NCI-H2196 treated with DMSO at 0.1 percent for 48 hours (cell line): ENCODE results near the gene GNAI2.
"Not testable (repeated sequence)": the region's sequence is repeated elsewhere in the genome, so short reads cannot be mapped to it uniquely, and the experiment has no call there.

ENCODE experiments used
- DNase-seq: peaks from one replicate; lab custom pipeline; 2025; ENCODE audit not compliant: unreplicated experiment; lab: John Stamatoyannopoulos, UW

GNAI2 gene

GRCh38 chr3:50204804-50205412 is 31.1 kb upstream of the GNAI2 start, which contains the start of gene SLC38A3:
TSS of gene SLC38A3 (plus strand) at chr3:50205271. CDS start at chr3:50214200, 8,929 bp downstream.
- no peak for DNase-seq

GRCh38 chr3:50205413-50206276 is 30.4 kb upstream of the GNAI2 start:
- peak; percentile 21 for DNase-seq

- DNase-seq = no peak
Measured at GRCh38 chr3:50207359-50208042, 28.5 kb upstream of the GNAI2 start.

DNA sequence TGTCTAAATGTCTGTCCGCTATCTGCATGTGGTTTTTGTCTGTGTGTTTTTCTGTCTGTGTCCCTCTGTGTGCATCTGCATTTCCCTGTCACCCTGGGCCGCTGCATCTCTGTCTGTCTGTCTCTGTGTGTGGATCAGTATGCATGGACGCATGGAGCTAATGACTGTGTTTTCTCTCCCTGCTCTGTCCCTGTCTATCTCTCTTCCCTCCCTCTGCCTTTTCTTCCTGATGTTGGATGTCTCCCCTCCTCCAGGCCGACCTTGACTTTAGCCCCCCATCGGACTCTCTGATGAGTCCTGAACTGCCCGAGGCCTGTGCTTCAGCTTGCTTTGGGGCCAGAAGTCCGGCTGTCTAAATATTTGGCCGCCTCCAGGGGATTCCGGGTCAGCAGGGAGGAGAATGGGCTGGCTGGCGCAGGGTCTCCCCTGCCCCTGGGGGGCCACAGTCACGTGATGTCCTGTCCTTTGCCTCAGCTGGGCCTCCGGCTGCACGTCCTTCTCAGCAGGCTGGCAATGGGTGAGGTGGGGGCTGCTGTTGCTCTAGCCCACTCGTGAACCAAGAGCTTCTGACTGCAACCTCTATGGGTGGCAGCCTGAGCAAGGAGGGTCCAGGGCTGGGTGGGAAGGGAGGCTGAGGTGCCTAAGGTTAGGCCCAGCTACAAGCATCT is 27.2 kb upstream of the GNAI2 start:
- DNase-seq = no peak

- DNase-seq = no peak
Measured at GRCh38 chr3:50210176-50210509, 25.9 kb upstream of the GNAI2 start.

- DNase-seq = no peak
Measured at GRCh38 chr3:50210510-50211367, 25.3 kb upstream of the GNAI2 start.

- DNase-seq = not testable (repeated sequence)
Measured at GRCh38 chr3:50211368-50211717, 24.7 kb upstream of the GNAI2 start.

- DNase-seq = no peak
Measured at GRCh38 chr3:50211930-50212329, 24.1 kb upstream of the GNAI2 start.

GRCh38 chr3:50212502-50212901 is 23.5 kb upstream of the GNAI2 start:
- DNase-seq = no peak

- DNase-seq = no peak
Measured at GRCh38 chr3:50212971-50213370, 23.0 kb upstream of the GNAI2 start.

GRCh38 chr3:50213373-50213772 is 22.6 kb upstream of the GNAI2 start:
- no peak for DNase-seq

- DNase-seq = no peak
Measured at GRCh38 chr3:50214824-50215223, 21.2 kb upstream of the GNAI2 start.

DNA sequence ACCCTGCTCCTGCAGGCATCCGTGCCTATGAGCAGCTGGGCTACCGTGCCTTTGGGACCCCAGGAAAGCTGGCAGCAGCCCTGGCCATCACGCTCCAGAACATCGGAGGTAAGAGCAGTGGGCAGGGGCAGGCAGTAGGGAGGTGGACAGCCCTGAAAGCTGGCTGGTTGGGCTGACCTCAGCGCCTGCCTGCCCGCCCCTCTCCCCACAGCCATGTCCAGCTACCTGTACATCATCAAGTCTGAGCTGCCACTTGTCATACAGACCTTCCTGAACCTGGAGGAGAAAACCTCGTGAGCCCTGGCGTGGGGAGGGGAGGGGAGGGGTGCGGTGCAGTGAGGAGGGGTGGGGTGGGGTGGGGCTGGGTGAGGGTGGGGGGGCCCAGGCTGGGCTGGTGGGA is 20.5 kb upstream of the GNAI2 start:
- DNase-seq = no peak

DNA sequence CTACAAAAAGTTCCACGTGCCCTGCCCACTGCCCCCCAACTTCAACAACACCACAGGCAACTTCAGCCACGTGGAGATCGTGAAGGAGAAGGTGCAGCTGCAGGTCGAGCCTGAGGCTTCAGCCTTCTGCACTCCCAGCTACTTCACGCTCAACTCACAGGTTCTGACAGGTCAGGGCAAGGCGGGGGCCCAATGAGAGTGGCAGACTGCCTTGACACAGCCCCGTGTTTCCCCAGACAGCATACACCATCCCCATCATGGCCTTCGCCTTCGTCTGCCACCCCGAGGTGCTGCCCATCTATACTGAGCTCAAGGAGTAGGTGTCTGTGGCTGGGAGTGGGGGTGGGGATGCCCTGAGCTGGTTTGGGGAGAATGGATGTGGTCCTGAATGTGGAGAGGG is 18.3 kb upstream of the GNAI2 start:
- DNase-seq = no peak

GRCh38 chr3:50218448-50218847 is 17.6 kb upstream of the GNAI2 start:
- DNase-seq = no peak

DNA sequence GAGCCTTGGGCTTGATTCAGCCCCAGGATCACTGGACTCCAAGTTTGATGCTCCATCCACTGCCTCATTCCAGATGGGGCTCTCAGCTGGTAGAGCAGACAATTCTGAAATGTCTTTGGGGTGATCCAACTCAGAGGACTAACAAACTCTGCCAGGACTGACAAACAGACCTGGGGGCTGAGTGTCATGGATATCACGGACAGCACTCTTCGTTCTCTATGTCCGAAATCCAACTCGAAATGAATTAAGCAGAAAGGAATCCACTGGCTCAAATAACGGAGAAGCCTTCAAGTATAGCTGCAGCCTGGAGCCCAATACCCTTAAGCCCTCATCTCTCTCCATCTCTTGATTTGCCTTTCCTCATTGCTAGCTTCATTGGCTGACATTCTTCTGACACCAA is 16.7 kb upstream of the GNAI2 start:
- no peak for DNase-seq

DNA sequence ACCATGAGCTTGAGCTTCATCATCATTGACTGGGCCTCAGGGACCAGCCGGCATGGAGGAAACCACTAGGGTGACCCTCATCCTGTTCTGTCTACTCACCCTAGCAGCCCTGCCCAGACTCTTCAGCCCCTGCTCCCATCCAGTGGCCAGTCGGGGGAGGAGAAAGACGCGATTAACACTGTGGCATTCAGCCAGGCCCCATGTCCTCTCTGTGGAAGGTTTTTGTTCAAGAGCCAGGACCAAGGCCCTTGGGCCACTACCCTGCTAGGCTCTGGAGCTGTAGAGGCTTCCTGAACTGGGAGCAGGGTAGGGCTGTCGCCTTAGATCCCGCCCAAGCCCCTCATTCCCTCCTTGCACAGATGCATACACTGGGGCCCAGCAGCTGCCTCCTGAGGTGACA is 15.9 kb upstream of the GNAI2 start:
- DNase-seq = no peak

DNA sequence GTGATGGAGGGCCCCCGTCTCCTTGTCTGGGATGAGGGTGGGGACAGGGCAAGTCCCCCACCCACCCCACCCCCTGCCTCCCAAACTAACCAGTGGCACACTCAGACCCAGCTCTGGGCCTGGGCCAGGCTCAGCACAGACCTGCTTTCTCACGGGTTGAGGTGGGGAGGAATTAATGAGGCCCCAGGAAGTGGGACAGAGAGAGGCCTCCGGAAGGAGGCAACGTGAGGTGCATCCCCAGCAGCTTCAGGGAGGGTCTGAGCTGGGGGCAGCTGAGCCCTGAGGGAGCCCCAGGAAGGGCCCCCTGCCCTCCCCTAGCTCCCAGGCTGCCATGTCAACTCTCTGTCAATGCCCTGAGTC is 15.0 kb upstream of the GNAI2 start:
- no peak for DNase-seq

GRCh38 chr3:50221411-50222168 is 14.4 kb upstream of the GNAI2 start:
- no peak for DNase-seq

GRCh38 chr3:50222169-50222528 is 13.9 kb upstream of the GNAI2 start:
- DNase-seq = no peak
